B cell (primary cell): ENCODE data around the gene ARL6IP1. TPM values are rescaled to one million over a fixed set of nuclear protein-coding genes. Genes with fewer than 3 reads are reported as not detected.
"Not testable (repeated sequence)": the region's sequence is repeated elsewhere in the genome, so short reads cannot be mapped to it uniquely, and the experiment has no call there.

ENCODE experiments used
- ATAC-seq: fragments of 200-7000 bp; cut with Tn5 transposase; one replicate; pipeline ENCODE4 v1.10.0; 2021; ENCODE audit warnings: low read depth, mild to moderate bottlenecking, moderate number of reproducible peaks, moderate library complexity
- CTCF ChIA-PET: fragments of 350-600 bp; sonication (Branson Sonifier 250); formaldehyde crosslinking; loops from one replicate; lab custom pipeline; 2021; ENCODE audit warnings: antibody characterized with exemption, inconsistent platforms; lab: Charles Lee
- POLR2A ChIA-PET: fragments of 350-600 bp; sonication (Branson Sonifier 250); formaldehyde crosslinking; loops from one replicate; lab custom pipeline; 2021; ENCODE audit warnings: antibody characterized with exemption; lab: Charles Lee
- DNase-seq: peaks from one replicate; pipeline ENCODE4 v3.0.0; 2013
- H2AFZ ChIP-seq: 2 replicates; pipeline ENCODE4 v1.6.1; 2012; ENCODE audit warnings: mild to moderate bottlenecking, low read depth, low read length; ENCODE audit not compliant: insufficient read depth, poor library complexity, severe bottlenecking
- H3K27ac ChIP-seq, 2 donors: 1 replicate in 1 of 2; 2 replicates in 1 of 2; pipeline ENCODE4 v1.5.1; 2012 to 2013; ENCODE audit warnings: low read length in 2 of 2, mild to moderate bottlenecking in 2 of 2, moderate library complexity in 1 of 2
- H3K27me3 ChIP-seq, 4 experiments: fragments of 200-600 bp in 1 of 4; sonication (generic) in 1 of 4; replicated peaks in 1 of 4; 1 replicate in 2 of 4; 2 replicates in 2 of 4; pipeline versions ENCODE4 v1.6.1 to v1.7.0; 2013 to 2016; ENCODE audit warnings: low read length in 3 of 4, mild to moderate bottlenecking in 2 of 4, mixed read lengths in 1 of 4, moderate library complexity in 1 of 4; ENCODE audit not compliant: insufficient read depth in 4 of 4, control insufficient read depth in 3 of 4; ENCODE audit errors: control extremely low read depth in 1 of 4
- H3K36me3 ChIP-seq, 2 experiments: replicated peaks in 1 of 2; 1 replicate in 1 of 2; 2 replicates in 1 of 2; pipeline versions ENCODE4 v1.6.1 to v1.7.1; 2013; ENCODE audit warnings: low read length in 1 of 2; ENCODE audit not compliant: insufficient read depth in 2 of 2, control insufficient read depth in 1 of 2; ENCODE audit errors: control extremely low read depth in 1 of 2, extremely low read depth in 1 of 2
- H3K4me1 ChIP-seq, 2 donors: fragments of 200-600 bp in 1 of 2; sonication (generic) in 1 of 2; 1 replicate in 1 of 2; 2 replicates in 1 of 2; pipeline versions ENCODE4 v1.5.1 to v1.6.1; 2013 to 2017; ENCODE audit warnings: low read length in 2 of 2; ENCODE audit not compliant: control insufficient read depth in 2 of 2, insufficient read depth in 2 of 2
- H3K4me2 ChIP-seq: replicated peaks from 2 replicates; pipeline ENCODE3; 2012; ENCODE audit warnings: mild to moderate bottlenecking, low read depth, low read length; ENCODE audit not compliant: poor library complexity, severe bottlenecking
- H3K4me3 ChIP-seq, 5 experiments: fragments of 200-600 bp in 1 of 5; sonication (generic) in 1 of 5; 1 replicate in 3 of 5; 2 replicates in 2 of 5; pipeline versions ENCODE4 v1.5.1 to v1.7.0; 2011 to 2016; ENCODE audit warnings: low read length in 4 of 5, mild to moderate bottlenecking in 4 of 5, low read depth in 2 of 5, control low read depth in 1 of 5, moderate library complexity in 1 of 5; ENCODE audit not compliant: insufficient read depth in 1 of 5; ENCODE audit errors: control extremely low read depth in 1 of 5, extremely low read depth in 1 of 5
- H3K79me2 ChIP-seq: fragments of 200-600 bp; sonication (generic); one replicate; pipeline ENCODE4 v1.6.0; 2016; ENCODE audit warnings: low read length; ENCODE audit not compliant: control insufficient read depth, insufficient read depth
- H3K9ac ChIP-seq: fragments of 200-600 bp; sonication (generic); 2 replicates; pipeline ENCODE4 v1.6.1; 2017; ENCODE audit warnings: mild to moderate bottlenecking, low read length, moderate library complexity
- H3K9me3 ChIP-seq, 3 donors: one replicate each; pipeline versions ENCODE4 v1.6.1 to v1.7.1; 2013; ENCODE audit warnings: low read length in 2 of 3; ENCODE audit not compliant: control insufficient read depth in 2 of 3, insufficient read depth in 1 of 3; ENCODE audit errors: control extremely low read depth in 1 of 3
- H4K20me1 ChIP-seq: 2 replicates; pipeline ENCODE4 v1.6.0; 2012; ENCODE audit warnings: mild to moderate bottlenecking, low read length; ENCODE audit not compliant: insufficient read depth, control insufficient read depth, poor library complexity, severe bottlenecking
- H3K27ac Mint-ChIP-seq: one replicate; pipeline ENCODE4 v1.8.0; 2021; ENCODE audit warnings: mixed read lengths
- H3K27me3 Mint-ChIP-seq: one replicate; pipeline ENCODE4 v1.8.0; 2021; ENCODE audit warnings: mixed read lengths
- H3K4me1 Mint-ChIP-seq: one replicate; pipeline ENCODE4 v1.8.0; 2021; ENCODE audit warnings: mixed read lengths
- H3K4me3 Mint-ChIP-seq: one replicate; pipeline ENCODE4 v1.8.0; 2021; ENCODE audit warnings: mixed read lengths
- H3K9me3 Mint-ChIP-seq: one replicate; pipeline ENCODE4 v1.8.0; 2022; ENCODE audit warnings: mixed read lengths; ENCODE audit not compliant: insufficient read depth
- WGBS: methylation state at CpG from one replicate; pipeline ENCODE4 v1.1.5; 2013; ENCODE audit warnings: missing lambda C conversion rate; ENCODE audit not compliant: insufficient coverage; 5-methylcytosine and 5-hydroxymethylcytosine counted together
- intact Hi-C: fragments of 100-400 bp; cut with micrococcal nuclease; formaldehyde crosslinking; loops from one replicate; pipeline ENCODE4 v1.10.0; 2022
- polyA plus RNA-seq: library from polyadenylated mRNA; depleted of rRNA; stranded (reverse); fragments of >200 nt; gene quantifications from 2 replicates; pipeline ENCODE4 v1.2.3, GENCODE V29; 2012
- total RNA-seq, 2 donors: library from RNA; stranded (reverse); fragments of 120-200 nt in 1 of 2; gene quantifications; 1 replicate in 1 of 2; 2 replicates in 1 of 2; pipeline versions ENCODE4 v1.2.3 to v1.2.4, GENCODE V29; 2013 to 2022

ARL6IP1 gene
- total and polyA plus RNA-seq, 2 donors (not counting 1 experiment from before 2014, with no cell fraction given), result 52.0 to 109 TPM

DNA sequence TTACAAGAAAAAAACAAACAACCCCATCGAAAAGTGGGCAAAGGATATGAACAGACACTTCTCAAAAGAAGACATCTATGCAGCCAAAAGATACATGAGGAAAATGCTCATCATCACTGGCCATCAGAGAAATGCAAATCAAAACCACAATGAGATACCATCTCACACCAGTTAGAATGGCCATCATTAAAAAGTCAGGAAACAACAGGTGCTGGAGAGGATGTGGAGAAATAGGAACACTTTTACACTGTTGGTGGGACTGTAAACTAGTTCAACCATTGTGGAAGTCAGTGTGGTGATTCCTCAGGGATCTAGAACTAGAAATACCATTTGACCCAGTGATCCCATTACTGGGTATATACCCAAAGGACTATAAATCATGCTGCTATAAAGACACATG, 23.7 kb downstream of the ARL6IP1 start:
- H3K27ac ChIP-seq, H3K36me3 ChIP-seq, H3K4me1 ChIP-seq, intact Hi-C loops, DNase-seq, H3K27me3 Mint-ChIP-seq, H4K20me1 ChIP-seq, H3K4me1 Mint-ChIP-seq, H3K9ac ChIP-seq, POLR2A ChIA-PET, H3K9me3 ChIP-seq, H3K4me2 ChIP-seq, H3K27ac Mint-ChIP-seq, H2AFZ ChIP-seq, ATAC-seq, H3K79me2 ChIP-seq, H3K27me3 ChIP-seq, CTCF ChIA-PET, H3K4me3 ChIP-seq, H3K9me3 Mint-ChIP-seq, H3K4me3 Mint-ChIP-seq: not testable (repeated sequence)
- no CpG with 5 or more reads among the region's 1 CpG for WGBS

DNA sequence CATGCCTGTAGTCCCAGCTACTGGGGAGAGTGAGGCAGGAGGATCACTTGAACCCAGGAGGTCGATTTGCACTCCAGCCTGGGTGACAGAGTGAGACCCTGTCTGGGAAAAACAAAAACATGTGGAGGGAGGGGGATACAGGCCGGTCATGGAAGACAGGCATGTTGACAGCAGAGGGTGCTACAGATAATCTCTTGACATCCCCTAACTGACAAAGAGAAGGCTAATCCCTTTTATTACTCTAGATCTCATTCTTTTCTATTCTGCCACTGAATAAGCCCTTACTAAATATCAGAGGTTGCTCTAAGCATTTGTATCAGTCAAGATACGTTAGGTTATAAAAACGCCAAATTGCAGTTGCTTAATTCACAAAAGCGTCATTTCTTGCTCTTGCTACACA, 25.0 kb downstream of the ARL6IP1 start:
- H3K4me3 ChIP-seq, DNase-seq, H3K27me3 Mint-ChIP-seq, H3K79me2 ChIP-seq, H3K27ac Mint-ChIP-seq, H3K9me3 Mint-ChIP-seq, H2AFZ ChIP-seq, H3K27ac ChIP-seq, H3K9ac ChIP-seq, H3K4me1 Mint-ChIP-seq, intact Hi-C loops, H3K4me3 Mint-ChIP-seq, POLR2A ChIA-PET, CTCF ChIA-PET, H3K4me1 ChIP-seq, ATAC-seq, H3K4me2 ChIP-seq, H3K27me3 ChIP-seq, H4K20me1 ChIP-seq, H3K36me3 ChIP-seq, H3K9me3 ChIP-seq: not testable (repeated sequence)
- WGBS, result 90% methylated on average over 4 of the region's 5 CpGs

DNA sequence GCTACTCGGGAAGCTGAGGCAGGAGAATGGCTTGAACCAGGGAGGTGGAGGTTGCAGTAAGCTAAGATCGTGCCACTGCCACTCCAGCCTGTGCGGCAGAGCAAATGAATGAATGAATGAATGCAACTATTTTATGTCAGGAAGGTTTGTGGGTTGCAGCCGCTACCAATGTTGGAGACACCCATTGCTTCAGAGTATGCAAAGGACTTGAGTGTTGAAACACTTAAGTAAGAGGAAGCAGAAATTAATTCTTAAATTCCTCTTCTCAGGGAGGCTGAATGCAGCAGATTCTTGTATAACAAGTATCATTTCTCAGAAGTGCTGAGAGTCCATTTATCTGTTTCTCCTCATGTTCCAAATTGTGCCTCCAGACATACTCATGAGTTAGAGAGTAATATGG, 26.7 kb downstream of the ARL6IP1 start:
- H3K27me3 Mint-ChIP-seq, H3K9ac ChIP-seq, H3K4me1 Mint-ChIP-seq, CTCF ChIA-PET, ATAC-seq, H3K36me3 ChIP-seq, H3K4me1 ChIP-seq, H3K27me3 ChIP-seq, H3K79me2 ChIP-seq, H3K4me3 Mint-ChIP-seq, H3K9me3 ChIP-seq, intact Hi-C loops, H3K27ac Mint-ChIP-seq, H3K9me3 Mint-ChIP-seq, H4K20me1 ChIP-seq, H3K4me2 ChIP-seq, H3K4me3 ChIP-seq, H3K27ac ChIP-seq, H2AFZ ChIP-seq: not testable (repeated sequence)
- WGBS, result 97% methylated on average over 3 of the region's 4 CpGs
- POLR2A ChIA-PET, result interaction anchor here (0.8 kb wide), 1 partner anchor 751 kb away, joined by 5 read pairs; no protein-coding TSS in a partner anchor
- peak; percentile 1 for DNase-seq

DNA sequence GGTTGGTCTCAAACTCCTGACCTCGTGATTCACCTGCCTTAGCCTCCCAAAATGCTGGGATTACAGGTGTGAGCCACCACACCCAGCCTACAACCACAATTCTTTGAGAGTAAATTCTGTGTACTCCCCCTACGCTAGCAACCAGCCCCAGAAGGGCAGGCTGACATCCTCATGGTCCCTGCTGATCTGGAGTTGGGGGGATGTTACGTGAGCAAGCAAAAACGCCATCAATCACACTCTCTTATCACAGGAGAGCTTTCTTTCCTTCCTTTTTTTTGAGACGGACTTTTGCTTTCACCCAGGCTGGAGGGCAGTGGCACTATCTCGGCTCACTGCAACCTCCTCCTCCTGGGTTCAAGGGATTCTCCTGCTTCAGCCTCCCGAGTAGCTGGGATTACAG, 29.2 kb downstream of the ARL6IP1 start:
- POLR2A ChIA-PET, H3K27ac Mint-ChIP-seq: not testable (repeated sequence)

More for the DNA sequence above, 29.2 kb downstream of the ARL6IP1 start:
- H2AFZ ChIP-seq, intact Hi-C loops, H3K9me3 Mint-ChIP-seq, H3K9me3 ChIP-seq, H3K36me3 ChIP-seq, H3K27me3 ChIP-seq, H3K4me3 Mint-ChIP-seq, CTCF ChIA-PET, H3K27ac ChIP-seq, H3K27me3 Mint-ChIP-seq, H3K9ac ChIP-seq, H3K4me1 ChIP-seq, H3K4me2 ChIP-seq, H3K4me3 ChIP-seq, H3K4me1 Mint-ChIP-seq, H3K79me2 ChIP-seq, H4K20me1 ChIP-seq, ATAC-seq: not testable (repeated sequence)
- peak; percentile 1 for DNase-seq
- 37% methylated on average over 5 of the region's 7 CpGs for WGBS
